ENCODE measurements around the gene XPNPEP2. TPM values are rescaled to one million over a fixed set of nuclear protein-coding genes. Genes with fewer than 3 reads are reported as not detected.
"Not testable (repeated sequence)": the region's sequence is repeated elsewhere in the genome, so short reads cannot be mapped to it uniquely, and the experiment has no call there.

The XPNPEP2 gene
- total RNA-seq, 1 donor from 2014 or later, result not detected

- no peak overlapping the region for H3K4me3 Mint-ChIP-seq (ENCODE audit: unreplicated experiment)
These were observed 3.3 kb downstream of the XPNPEP2 start for GRCh38 chrX:129741880-129742758.

GRCh38 chrX:129742759-129743152 is 4.0 kb downstream of the XPNPEP2 start:
- H3K36me3 Mint-ChIP-seq (ENCODE audit: unreplicated experiment); H3K4me1 Mint-ChIP-seq (ENCODE audit: low read depth, unreplicated experiment); DNase-seq; H3K27me3 Mint-ChIP-seq (ENCODE audit: unreplicated experiment); H3K9me3 Mint-ChIP-seq (ENCODE audit: unreplicated experiment); H3K27ac Mint-ChIP-seq (ENCODE audit: unreplicated experiment); H3K4me3 Mint-ChIP-seq (ENCODE audit: unreplicated experiment): not testable (repeated sequence)

More at GRCh38 chrX:129741880-129742758, 3.3 kb downstream of the XPNPEP2 start:
- Mint-ChIP-seq H3K36me3 (ENCODE audit: unreplicated experiment) (no peaks in the 10 kb centered on the region), H3K9me3 (ENCODE audit: unreplicated experiment) (no peaks in the 10 kb centered on the region), H3K27me3 (ENCODE audit: unreplicated experiment) (peaks cover 4% of the 10 kb centered on the region), H3K4me1 (ENCODE audit: low read depth, unreplicated experiment) (no peaks in the 10 kb centered on the region), H3K27ac (ENCODE audit: unreplicated experiment) (no peak overlapping the region)
- no peak for TF ChIP-seq CTCF (IDR thresholded peaks at IDR 0.05; ENCODE audit: partially characterized antibody, unreplicated experiment)
- DNase-seq, result no peak

- no peaks in the 10 kb centered on the region for H3K27me3 Mint-ChIP-seq (ENCODE audit: unreplicated experiment)
- H3K4me3 Mint-ChIP-seq (ENCODE audit: unreplicated experiment), result no peak overlapping the region
- no peaks in the 10 kb centered on the region for H3K9me3 Mint-ChIP-seq (ENCODE audit: unreplicated experiment)
- H3K36me3 Mint-ChIP-seq (ENCODE audit: unreplicated experiment), result no peaks in the 10 kb centered on the region
- TF ChIP-seq CTCF (IDR thresholded peaks at IDR 0.05; ENCODE audit: partially characterized antibody, unreplicated experiment), result no peak
- no peaks in the 10 kb centered on the region for H3K4me1 Mint-ChIP-seq (ENCODE audit: low read depth, unreplicated experiment)
- DNase-seq, result no peak
- no peak overlapping the region for H3K27ac Mint-ChIP-seq (ENCODE audit: unreplicated experiment)
These were observed 5.0 kb downstream of the XPNPEP2 start for GRCh38 chrX:129743821-129744220.

GRCh38 chrX:129744861-129745321 is 6.1 kb downstream of the XPNPEP2 start:
- no peak overlapping the region for H3K4me3 Mint-ChIP-seq (ENCODE audit: unreplicated experiment)
- H3K4me1 Mint-ChIP-seq (ENCODE audit: low read depth, unreplicated experiment), result no peaks in the 10 kb centered on the region
- no peaks in the 10 kb centered on the region for H3K9me3 Mint-ChIP-seq (ENCODE audit: unreplicated experiment)
- H3K27me3 Mint-ChIP-seq (ENCODE audit: unreplicated experiment), result no peaks in the 10 kb centered on the region
- no peaks in the 10 kb centered on the region for H3K36me3 Mint-ChIP-seq (ENCODE audit: unreplicated experiment)
- no peak overlapping the region for H3K27ac Mint-ChIP-seq (ENCODE audit: unreplicated experiment)
- no peak for TF ChIP-seq CTCF (IDR thresholded peaks at IDR 0.05; ENCODE audit: partially characterized antibody, unreplicated experiment)
- no peak for DNase-seq

- Mint-ChIP-seq H3K9me3 (ENCODE audit: unreplicated experiment) (no peaks in the 10 kb centered on the region), H3K27ac (ENCODE audit: unreplicated experiment) (no peak overlapping the region), H3K4me3 (ENCODE audit: unreplicated experiment) (no peak overlapping the region), H3K4me1 (ENCODE audit: low read depth, unreplicated experiment) (no peaks in the 10 kb centered on the region), H3K36me3 (ENCODE audit: unreplicated experiment) (no peaks in the 10 kb centered on the region), H3K27me3 (ENCODE audit: unreplicated experiment) (no peaks in the 10 kb centered on the region)
- DNase-seq, result no peak
- no peak for TF ChIP-seq CTCF (IDR thresholded peaks at IDR 0.05; ENCODE audit: partially characterized antibody, unreplicated experiment)
These were observed 8.0 kb downstream of the XPNPEP2 start for GRCh38 chrX:129746557-129747470.
